Fibroblast of pulmonary artery (primary cell): ENCODE measurements around the gene RBMS1.

Source experiments
- DNase-seq: peaks from one replicate; pipeline ENCODE4 v3.0.0-alpha.2; 2010; ENCODE audit warnings: low read depth
- H3K4me3 ChIP-seq: replicated peaks from 2 replicates; pipeline ENCODE4 v1.5.1; 2011; ENCODE audit warnings: low read depth, mild to moderate bottlenecking, control low read depth, low read length, moderate library complexity
- TF ChIP-seq, protein P1 (sequence below): IDR thresholded peaks from 2 replicates; pipeline ENCODE4 v1.5.1; 2011; ENCODE audit warnings: mild to moderate bottlenecking, control low read depth, low read length, inconsistent platforms; ENCODE audit errors: missing control alignments

The RBMS1 gene

DNA sequence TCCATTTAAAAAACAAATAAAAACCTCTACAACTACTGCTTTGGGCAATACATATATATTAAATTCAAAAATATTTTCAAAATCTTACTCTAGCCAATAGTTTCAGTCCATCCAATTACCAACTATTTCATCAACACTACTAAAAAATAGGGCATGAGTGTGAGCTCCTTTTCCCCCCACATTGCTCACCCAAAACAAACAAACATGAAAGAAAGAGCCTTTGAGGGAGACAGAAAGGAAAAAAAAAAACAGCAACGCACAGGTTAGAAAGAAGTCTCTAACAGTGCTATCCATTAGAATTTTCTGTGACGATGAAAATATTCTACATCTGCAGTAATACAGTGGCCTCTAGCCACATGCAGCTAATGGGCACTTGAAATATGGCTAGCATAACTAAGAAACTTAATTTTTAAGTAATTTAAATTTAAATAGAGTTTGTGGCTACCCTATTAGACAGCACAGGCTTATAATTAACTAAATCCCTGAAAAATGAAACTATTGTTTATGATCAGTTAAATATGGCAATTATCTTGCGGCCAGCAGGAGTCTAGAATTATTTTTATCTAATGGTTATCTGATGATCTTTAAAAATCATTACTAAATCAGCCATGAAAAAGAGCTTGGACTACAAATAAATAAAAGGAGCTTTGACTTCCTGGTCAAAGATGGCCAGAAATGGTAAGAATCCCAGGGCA lies 59.2 kb downstream of the RBMS1 start:
- TF ChIP-seq, protein P1, sequence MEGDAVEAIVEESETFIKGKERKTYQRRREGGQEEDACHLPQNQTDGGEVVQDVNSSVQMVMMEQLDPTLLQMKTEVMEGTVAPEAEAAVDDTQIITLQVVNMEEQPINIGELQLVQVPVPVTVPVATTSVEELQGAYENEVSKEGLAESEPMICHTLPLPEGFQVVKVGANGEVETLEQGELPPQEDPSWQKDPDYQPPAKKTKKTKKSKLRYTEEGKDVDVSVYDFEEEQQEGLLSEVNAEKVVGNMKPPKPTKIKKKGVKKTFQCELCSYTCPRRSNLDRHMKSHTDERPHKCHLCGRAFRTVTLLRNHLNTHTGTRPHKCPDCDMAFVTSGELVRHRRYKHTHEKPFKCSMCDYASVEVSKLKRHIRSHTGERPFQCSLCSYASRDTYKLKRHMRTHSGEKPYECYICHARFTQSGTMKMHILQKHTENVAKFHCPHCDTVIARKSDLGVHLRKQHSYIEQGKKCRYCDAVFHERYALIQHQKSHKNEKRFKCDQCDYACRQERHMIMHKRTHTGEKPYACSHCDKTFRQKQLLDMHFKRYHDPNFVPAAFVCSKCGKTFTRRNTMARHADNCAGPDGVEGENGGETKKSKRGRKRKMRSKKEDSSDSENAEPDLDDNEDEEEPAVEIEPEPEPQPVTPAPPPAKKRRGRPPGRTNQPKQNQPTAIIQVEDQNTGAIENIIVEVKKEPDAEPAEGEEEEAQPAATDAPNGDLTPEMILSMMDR = no peak
- H3K4me3 ChIP-seq = no peak overlapping the region
- DNase-seq = no peak

DNA sequence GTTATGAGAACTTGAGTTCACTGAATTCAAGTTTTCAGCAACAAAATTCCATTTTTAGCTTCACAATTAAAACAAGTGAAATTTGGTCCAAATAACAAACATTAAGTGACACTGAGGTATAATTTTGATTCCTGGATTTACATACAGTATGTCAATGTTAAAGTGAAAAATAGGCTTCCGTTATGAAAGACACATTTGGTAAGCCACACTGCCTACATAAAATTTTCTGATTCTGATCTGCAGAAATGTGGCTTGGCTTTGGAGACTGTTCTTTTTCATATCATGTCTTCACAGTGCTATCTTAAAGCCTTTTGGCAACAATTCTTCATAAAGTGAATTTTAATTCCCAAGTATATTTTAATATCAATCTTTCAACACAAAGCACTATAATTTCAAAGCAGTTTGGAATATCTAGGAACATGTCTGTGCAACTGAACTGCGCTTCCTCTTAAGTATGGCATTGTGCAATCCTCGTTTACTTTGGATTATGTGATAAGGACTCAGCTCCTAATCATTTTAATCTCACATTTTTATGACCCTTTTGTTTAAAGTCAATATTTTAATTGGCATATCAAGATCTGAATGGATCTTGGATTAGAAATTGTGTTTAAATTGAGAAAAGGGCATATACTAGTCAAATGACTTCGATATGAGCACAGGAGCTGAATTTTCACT lies 60.0 kb downstream of the RBMS1 start:
- TF ChIP-seq, protein P1 = no peak
- H3K4me3 ChIP-seq = no peak overlapping the region
- DNase-seq = peak; percentile 13

DNA sequence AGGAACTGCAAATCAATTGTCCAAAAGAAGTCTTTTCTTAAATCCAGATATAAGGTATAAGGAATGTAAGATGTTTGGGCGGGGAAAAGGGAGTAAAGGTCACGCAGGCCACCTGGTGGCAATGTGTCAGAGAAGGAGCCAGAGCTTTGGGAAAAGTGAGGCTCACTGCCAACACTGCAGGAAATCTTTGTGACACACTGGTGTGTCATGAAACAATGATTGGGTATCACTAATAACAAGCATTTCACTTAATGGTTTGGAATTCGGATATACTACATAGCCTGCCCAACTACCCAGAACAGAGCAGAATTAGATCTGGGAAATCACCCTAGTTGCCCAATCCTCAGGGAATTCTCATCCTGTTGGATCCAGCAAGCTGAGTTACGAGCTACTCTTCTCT lies 61.0 kb downstream of the RBMS1 start:
- DNase-seq = peak; percentile 65
- TF ChIP-seq, protein P1 = no peak
- H3K4me3 ChIP-seq = no peak overlapping the region

DNA sequence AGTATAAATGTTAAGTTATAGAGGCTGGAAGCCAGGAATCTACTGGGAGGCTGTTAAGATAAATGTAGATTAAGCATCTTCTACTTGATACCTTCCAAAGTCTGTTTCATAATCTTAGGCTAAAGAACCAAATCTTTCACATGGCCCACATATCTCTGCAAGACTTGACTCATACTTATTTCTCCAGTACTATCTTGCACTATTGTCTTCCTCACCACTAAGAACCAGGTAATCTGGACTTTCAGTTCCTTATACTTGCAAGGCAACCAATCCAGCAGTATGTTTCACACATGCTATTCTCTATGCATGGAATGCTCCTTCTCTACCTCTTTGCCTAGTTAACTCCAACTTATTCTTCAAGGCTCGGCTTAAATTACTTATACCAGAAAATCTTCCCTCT lies 62.2 kb downstream of the RBMS1 start:
- peak; percentile 74 for DNase-seq
- H3K4me3 ChIP-seq = no peak overlapping the region
- TF ChIP-seq, protein P1 = no peak

DNA sequence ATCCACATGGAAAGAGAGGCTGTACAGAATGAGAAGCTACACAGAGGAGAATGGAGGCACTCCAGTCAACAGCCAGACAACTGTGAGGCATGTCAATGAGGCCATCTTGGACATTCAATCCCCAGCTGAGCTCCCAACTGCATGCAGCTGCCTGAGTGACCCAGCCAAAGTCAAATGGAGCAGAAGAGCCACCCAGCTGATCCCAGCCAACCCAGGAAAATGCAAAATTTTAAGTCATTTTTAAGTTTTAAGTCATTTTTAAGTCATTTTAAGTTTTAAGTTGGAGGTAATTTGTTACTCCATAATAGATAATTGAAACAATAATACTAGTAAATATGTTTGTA lies 63.6 kb downstream of the RBMS1 start:
- TF ChIP-seq, protein P1 = no peak

DNA sequence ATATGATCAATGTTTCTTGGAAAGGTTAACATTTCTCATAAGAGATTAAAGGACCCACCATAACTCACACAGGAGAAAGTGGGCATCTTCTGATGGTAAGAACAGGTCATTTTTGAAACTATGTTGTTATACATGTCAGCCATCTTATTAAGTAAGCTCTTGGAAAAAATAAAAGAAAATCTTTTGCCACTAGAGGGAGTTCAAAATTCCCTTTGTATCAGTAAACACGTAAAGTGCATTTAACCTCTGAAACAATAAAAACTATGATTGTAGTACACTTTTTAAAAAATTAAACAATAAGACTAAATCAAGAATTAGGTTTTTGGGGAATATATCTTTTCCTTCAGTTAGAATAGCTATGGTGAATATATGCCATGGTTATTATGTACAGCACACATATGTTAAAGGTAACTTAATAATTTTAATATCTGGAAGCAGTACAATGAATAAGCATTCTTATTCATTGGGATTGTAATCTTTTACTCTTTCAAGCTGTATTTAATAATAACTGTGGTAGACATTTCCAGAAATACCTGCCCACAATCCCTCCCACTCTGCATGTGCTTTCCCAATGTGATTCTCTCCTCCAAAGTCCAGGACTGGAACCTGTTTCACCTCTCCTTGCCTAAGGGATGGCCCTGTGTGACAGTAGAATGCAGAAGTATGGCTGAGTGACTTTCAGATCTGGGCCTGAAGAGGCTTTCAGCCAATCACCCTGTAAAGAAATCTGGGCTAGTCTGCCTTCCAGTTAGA lies 64.2 kb downstream of the RBMS1 start:
- TF ChIP-seq, protein P1 = peak; percentile 48
- H3K4me3 ChIP-seq = no peak overlapping the region
- DNase-seq = peak; percentile 84

More for the DNA sequence above, 63.6 kb downstream of the RBMS1 start:
- no peak for DNase-seq
- H3K4me3 ChIP-seq = no peak overlapping the region
